SK-N-SH treated with all-trans-retinoic acid at 6 μM for 48 hours (cell line): ENCODE results near the gene GMPR2.

Experiments
- ATAC-seq: fragments of 200-7000 bp; cut with Tn5 transposase; 3 replicates; pipeline ENCODE4 v1.9.1; 2020; ENCODE audit warnings: mild to moderate bottlenecking, moderate library complexity
- ARNTL ChIP-seq: fragments of 450-650 bp; formaldehyde crosslinking; IDR thresholded peaks from 2 replicates; pipeline ENCODE4 v1.5.0; 2020; ENCODE audit warnings: low read depth, mild to moderate bottlenecking, moderate library complexity, borderline replicate concordance
- BACH2 ChIP-seq: fragments of 250-450 bp; sonication (Bioruptor Pico); IDR thresholded peaks from 2 replicates; pipeline ENCODE4 v1.9.0; 2021; ENCODE audit warnings: mild to moderate bottlenecking, borderline replicate concordance
- CSDC2 ChIP-seq: fragments of 250-450 bp; sonication (Bioruptor Pico); IDR thresholded peaks from 2 replicates; pipeline ENCODE4 v1.5.0; 2020; ENCODE audit warnings: mild to moderate bottlenecking, moderate library complexity
- CSRNP3 ChIP-seq: fragments of 250-450 bp; sonication (Bioruptor Pico); IDR thresholded peaks from 2 replicates; pipeline ENCODE4 v1.5.1; 2021; ENCODE audit warnings: mild to moderate bottlenecking, moderate library complexity
- ESRRG ChIP-seq: fragments of 250-450 bp; sonication (Bioruptor Pico); IDR thresholded peaks from 2 replicates; pipeline ENCODE4 v1.6.1; 2021; ENCODE audit warnings: mild to moderate bottlenecking
- GLIS3 ChIP-seq: fragments of 250-450 bp; sonication (Bioruptor Pico); IDR thresholded peaks from 2 replicates; pipeline ENCODE4 v1.5.0; 2020; ENCODE audit warnings: mild to moderate bottlenecking, moderate library complexity
- ISL1 ChIP-seq: fragments of 250-450 bp; sonication (Bioruptor Pico); IDR thresholded peaks from 2 replicates; pipeline ENCODE4 v2.1.2; 2022; ENCODE audit warnings: mild to moderate bottlenecking, moderate library complexity
- OSR1 ChIP-seq: fragments of 250-450 bp; sonication (Bioruptor Pico); IDR thresholded peaks from 2 replicates; pipeline ENCODE4 v1.8.0; 2022; ENCODE audit warnings: moderate library complexity, mild to moderate bottlenecking, inconsistent platforms
- PPARA ChIP-seq: fragments of 250-450 bp; sonication (Bioruptor Pico); IDR thresholded peaks from 2 replicates; pipeline ENCODE4 v1.5.0; 2020; ENCODE audit warnings: mild to moderate bottlenecking, borderline replicate concordance
- RARB ChIP-seq: fragments of 250-450 bp; sonication (Bioruptor Pico); IDR thresholded peaks from 2 replicates; pipeline ENCODE4 v1.8.0; 2021; ENCODE audit warnings: mild to moderate bottlenecking, moderate library complexity
- SNAI2 ChIP-seq: fragments of 250-450 bp; sonication (Bioruptor Pico); IDR thresholded peaks from 2 replicates; pipeline ENCODE4 v1.5.0; 2020; ENCODE audit warnings: mild to moderate bottlenecking, moderate library complexity
- TCF4 ChIP-seq: fragments of 250-450 bp; sonication (Bioruptor Pico); IDR thresholded peaks from 2 replicates; pipeline ENCODE4 v1.8.0; 2021; ENCODE audit warnings: mild to moderate bottlenecking, moderate library complexity, borderline replicate concordance
- TOX ChIP-seq: fragments of 250-450 bp; sonication (Bioruptor Pico); IDR thresholded peaks from 2 replicates; pipeline ENCODE4 v1.8.0; 2021; ENCODE audit warnings: mild to moderate bottlenecking, moderate library complexity, borderline replicate concordance
- TSHZ2 ChIP-seq: fragments of 250-450 bp; sonication (Bioruptor Pico); IDR thresholded peaks from 2 replicates; pipeline ENCODE4 v1.5.0; 2020; ENCODE audit warnings: mild to moderate bottlenecking, moderate library complexity
- ZFP3 ChIP-seq: fragments of 250-450 bp; sonication (Bioruptor Pico); IDR thresholded peaks from 2 replicates; pipeline ENCODE4 v1.5.0; 2020; ENCODE audit warnings: mild to moderate bottlenecking, moderate library complexity
- ZFP30 ChIP-seq: fragments of 450-650 bp; formaldehyde crosslinking; IDR thresholded peaks from 2 replicates; pipeline ENCODE4 v1.5.0; 2022; ENCODE audit warnings: mild to moderate bottlenecking, moderate library complexity
- ZNF565 ChIP-seq: fragments of 450-650 bp; formaldehyde crosslinking; conservative IDR thresholded peaks from 2 replicates; pipeline ENCODE4 v1.5.0; 2020; ENCODE audit warnings: low read depth, mild to moderate bottlenecking, moderate library complexity
- ZNF8 ChIP-seq: fragments of 450-650 bp; formaldehyde crosslinking; IDR thresholded peaks from 2 replicates; pipeline ENCODE4 v1.5.0; 2020; ENCODE audit warnings: mild to moderate bottlenecking, moderate library complexity
- TF ChIP-seq, protein P1 (sequence below): fragments of 250-450 bp; sonication (Bioruptor Pico); IDR thresholded peaks from 2 replicates; pipeline ENCODE4 v1.8.0; 2020; ENCODE audit warnings: mild to moderate bottlenecking, moderate library complexity, borderline replicate concordance
- TF ChIP-seq, protein P2 (sequence below): fragments of 250-450 bp; sonication (Bioruptor Pico); IDR thresholded peaks from 2 replicates; pipeline ENCODE4 v1.5.1; 2020; ENCODE audit warnings: low read depth, mild to moderate bottlenecking, moderate library complexity

Gene GMPR2

GRCh38 chr14:24282736-24283135 is 50.0 kb downstream of the GMPR2 start:
- TF ChIP-seq ZNF8 (CRISPR knock-in tag) = no peak
- no peak for TF ChIP-seq CSDC2
- TF ChIP-seq CSRNP3 (CRISPR knock-in tag) = no peak
- TF ChIP-seq ARNTL (CRISPR knock-in tag) = no peak
- no peak for TF ChIP-seq TCF4 (CRISPR knock-in tag)
- no peak for TF ChIP-seq ESRRG (CRISPR knock-in tag)

GRCh38 chr14:24283796-24284460 is 51.2 kb downstream of the GMPR2 start:
- no peak for ATAC-seq
- no peak for TF ChIP-seq CSDC2
- no peak for TF ChIP-seq CSRNP3 (CRISPR knock-in tag)
- no peak for TF ChIP-seq TOX (CRISPR knock-in tag)
- no peak for TF ChIP-seq ARNTL (CRISPR knock-in tag)
- TF ChIP-seq, protein P1, sequence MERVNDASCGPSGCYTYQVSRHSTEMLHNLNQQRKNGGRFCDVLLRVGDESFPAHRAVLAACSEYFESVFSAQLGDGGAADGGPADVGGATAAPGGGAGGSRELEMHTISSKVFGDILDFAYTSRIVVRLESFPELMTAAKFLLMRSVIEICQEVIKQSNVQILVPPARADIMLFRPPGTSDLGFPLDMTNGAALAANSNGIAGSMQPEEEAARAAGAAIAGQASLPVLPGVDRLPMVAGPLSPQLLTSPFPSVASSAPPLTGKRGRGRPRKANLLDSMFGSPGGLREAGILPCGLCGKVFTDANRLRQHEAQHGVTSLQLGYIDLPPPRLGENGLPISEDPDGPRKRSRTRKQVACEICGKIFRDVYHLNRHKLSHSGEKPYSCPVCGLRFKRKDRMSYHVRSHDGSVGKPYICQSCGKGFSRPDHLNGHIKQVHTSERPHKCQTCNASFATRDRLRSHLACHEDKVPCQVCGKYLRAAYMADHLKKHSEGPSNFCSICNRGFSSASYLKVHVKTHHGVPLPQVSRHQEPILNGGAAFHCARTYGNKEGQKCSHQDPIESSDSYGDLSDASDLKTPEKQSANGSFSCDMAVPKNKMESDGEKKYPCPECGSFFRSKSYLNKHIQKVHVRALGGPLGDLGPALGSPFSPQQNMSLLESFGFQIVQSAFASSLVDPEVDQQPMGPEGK (CRISPR knock-in tag) = no peak
- no peak for TF ChIP-seq ZNF565 (CRISPR knock-in tag)
- no peak for TF ChIP-seq ZNF8 (CRISPR knock-in tag)
- TF ChIP-seq ZFP3 (CRISPR knock-in tag) = no peak
- no peak for TF ChIP-seq ESRRG (CRISPR knock-in tag)
- TF ChIP-seq TSHZ2 (CRISPR knock-in tag) = no peak
- TF ChIP-seq OSR1 (CRISPR knock-in tag) = no peak
- no peak for TF ChIP-seq GLIS3 (CRISPR knock-in tag)

More at GRCh38 chr14:24282736-24283135, 50.0 kb downstream of the GMPR2 start:
- ATAC-seq = no peak

DNA sequence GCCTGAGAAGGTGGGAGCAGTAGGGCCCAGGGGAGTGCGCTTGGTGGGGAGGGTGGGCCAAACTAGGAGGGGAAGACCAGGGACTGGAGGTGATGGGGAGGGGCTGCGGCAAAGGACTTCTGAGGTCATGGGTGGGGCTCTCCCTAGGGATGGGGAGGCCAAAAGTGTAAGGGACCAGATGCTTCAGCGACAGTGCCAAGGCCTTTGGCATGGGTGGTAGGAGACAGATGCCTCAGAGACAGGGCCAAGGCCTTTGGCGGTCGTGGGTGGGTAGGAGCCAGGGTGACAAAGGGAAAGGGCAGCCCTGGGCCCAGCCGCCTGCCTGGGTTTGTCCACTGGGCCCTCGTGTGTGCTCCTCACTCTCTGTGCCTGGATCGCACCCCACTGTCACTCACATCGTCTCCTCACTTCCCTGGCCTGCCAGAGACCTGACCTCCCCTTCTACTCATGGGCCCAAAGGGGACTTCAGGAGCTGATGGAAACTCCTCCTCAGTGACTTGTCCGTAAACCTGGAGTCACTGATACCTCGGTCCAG is 51.8 kb downstream of the GMPR2 start:
- ATAC-seq = no peak
- TF ChIP-seq PPARA = no peak
- no peak for TF ChIP-seq SNAI2
- TF ChIP-seq CSRNP3 (CRISPR knock-in tag) = no peak
- TF ChIP-seq ARNTL (CRISPR knock-in tag) = no peak
- TF ChIP-seq BACH2 (CRISPR knock-in tag) = no peak
- no peak for TF ChIP-seq CSDC2
- TF ChIP-seq, protein P2, sequence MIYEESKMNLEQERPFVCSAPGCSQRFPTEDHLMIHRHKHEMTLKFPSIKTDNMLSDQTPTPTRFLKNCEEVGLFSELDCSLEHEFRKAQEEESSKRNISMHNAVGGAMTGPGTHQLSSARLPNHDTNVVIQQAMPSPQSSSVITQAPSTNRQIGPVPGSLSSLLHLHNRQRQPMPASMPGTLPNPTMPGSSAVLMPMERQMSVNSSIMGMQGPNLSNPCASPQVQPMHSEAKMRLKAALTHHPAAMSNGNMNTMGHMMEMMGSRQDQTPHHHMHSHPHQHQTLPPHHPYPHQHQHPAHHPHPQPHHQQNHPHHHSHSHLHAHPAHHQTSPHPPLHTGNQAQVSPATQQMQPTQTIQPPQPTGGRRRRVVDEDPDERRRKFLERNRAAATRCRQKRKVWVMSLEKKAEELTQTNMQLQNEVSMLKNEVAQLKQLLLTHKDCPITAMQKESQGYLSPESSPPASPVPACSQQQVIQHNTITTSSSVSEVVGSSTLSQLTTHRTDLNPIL (CRISPR knock-in tag) = no peak
- TF ChIP-seq TSHZ2 (CRISPR knock-in tag) = no peak
- no peak for TF ChIP-seq TOX (CRISPR knock-in tag)
- no peak for TF ChIP-seq RARB (CRISPR knock-in tag)
- no peak for TF ChIP-seq ZFP30
- no peak for TF ChIP-seq ZFP3 (CRISPR knock-in tag)
- TF ChIP-seq ISL1 (CRISPR knock-in tag) = no peak
- TF ChIP-seq ZNF8 (CRISPR knock-in tag) = no peak
- no peak for TF ChIP-seq OSR1 (CRISPR knock-in tag)
